Activated CD4-positive, alpha-beta T cell treated with anti-CD3 and anti-CD28 coated beads, Interleukin-2, amount 10 ng/mL, durations not matched to agents 7 days and 5 days (primary cell): ENCODE measurements around the gene NOC4L. TPM values are rescaled to one million over a fixed set of nuclear protein-coding genes. Genes with fewer than 3 reads are reported as not detected.
"Not testable (repeated sequence)": the region's sequence is repeated elsewhere in the genome, so short reads cannot be mapped to it uniquely, and the experiment has no call there.

ENCODE experiments used
- CTCF ChIA-PET: fragments of 350-600 bp; sonication (Branson Sonifier 250); formaldehyde crosslinking; loops from one replicate; lab custom pipeline; 2021; ENCODE audit warnings: antibody characterized with exemption; lab: Charles Lee
- POLR2A ChIA-PET: fragments of 350-600 bp; sonication (Branson Sonifier 250); formaldehyde crosslinking; loops from one replicate; lab custom pipeline; 2021; ENCODE audit warnings: antibody characterized with exemption; lab: Charles Lee
- DNase-seq: peaks from one replicate; pipeline ENCODE4 v3.0.0-alpha.2; 2020
- H3K27ac Mint-ChIP-seq: one replicate; pipeline ENCODE4 v1.8.0; 2021; ENCODE audit warnings: mild to moderate bottlenecking, moderate library complexity, mixed read lengths
- H3K27me3 Mint-ChIP-seq: one replicate; pipeline ENCODE4 v1.8.0; 2021; ENCODE audit warnings: mixed read lengths
- H3K36me3 Mint-ChIP-seq: one replicate; pipeline ENCODE4 v1.8.0; 2021; ENCODE audit warnings: low read depth, mixed read lengths
- H3K4me1 Mint-ChIP-seq: one replicate; pipeline ENCODE4 v1.8.0; 2021; ENCODE audit warnings: mixed read lengths
- H3K4me3 Mint-ChIP-seq: one replicate; pipeline ENCODE4 v1.8.0; 2021; ENCODE audit warnings: mild to moderate bottlenecking, moderate library complexity, mixed read lengths
- H3K9me3 Mint-ChIP-seq: one replicate; pipeline ENCODE4 v1.8.0; 2021; ENCODE audit warnings: mixed read lengths
- total RNA-seq, 2 experiments: library from RNA; stranded (reverse); gene quantifications; one replicate each; pipeline ENCODE4 v1.2.3, GENCODE V29; 2021

Gene NOC4L
- total RNA-seq, 2 experiments from 2014 or later, result 28.9 to 32.4 TPM

- Mint-ChIP-seq H3K27me3 (no peaks in the 10 kb centered on the region), H3K36me3 (peaks cover 20% of the 10 kb centered on the region), H3K4me3 (no peak overlapping the region), H3K9me3 (peaks cover 5% of the 10 kb centered on the region), H3K4me1 (no peaks in the 10 kb centered on the region), H3K27ac (no peak overlapping the region)
- no peak for DNase-seq
- POLR2A ChIA-PET, result no interaction called here
- CTCF ChIA-PET, result interaction anchor here (2.0 kb wide), 1 partner anchor 11 kb away, joined by 5 read pairs; no protein-coding TSS in a partner anchor
Observed at GRCh38 chr12:132129007-132129406, 15.2 kb upstream of the NOC4L start.

DNA sequence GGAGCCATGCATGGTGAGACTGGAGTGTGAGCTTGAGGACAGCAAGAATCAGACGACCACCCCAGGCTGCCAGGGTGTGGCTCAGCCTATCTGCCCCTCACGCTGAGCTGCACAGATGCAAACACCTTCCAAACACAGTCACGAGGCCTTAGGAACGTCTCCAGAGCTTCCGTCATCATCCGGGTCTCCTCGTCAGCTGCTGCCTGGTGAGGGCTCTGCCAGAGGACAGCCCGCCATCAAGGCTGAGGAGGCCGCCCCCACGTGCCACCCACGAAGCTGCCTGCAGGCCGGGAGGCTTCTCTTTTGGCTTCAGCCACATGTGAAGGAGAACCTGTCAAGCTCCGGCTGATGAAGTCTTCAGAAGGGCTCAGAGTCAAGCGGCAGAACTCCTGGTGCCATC is 13.6 kb upstream of the NOC4L start:
- Mint-ChIP-seq H3K4me3 (no peak overlapping the region), H3K9me3 (peaks cover 5% of the 10 kb centered on the region), H3K27ac (no peak overlapping the region), H3K4me1 (no peaks in the 10 kb centered on the region), H3K36me3 (peaks cover 20% of the 10 kb centered on the region), H3K27me3 (no peaks in the 10 kb centered on the region)
- CTCF ChIA-PET, result interaction anchor here (2.3 kb wide), 1 partner anchor 12 kb away, joined by 7 read pairs; no protein-coding TSS in a partner anchor
- no peak for DNase-seq
- POLR2A ChIA-PET, result no interaction called here

GRCh38 chr12:132131229-132131628 is 13.0 kb upstream of the NOC4L start:
- POLR2A ChIA-PET, result no interaction called here
- Mint-ChIP-seq H3K27me3 (no peaks in the 10 kb centered on the region), H3K27ac (no peak overlapping the region), H3K9me3 (peaks cover 5% of the 10 kb centered on the region), H3K36me3 (peaks cover 15% of the 10 kb centered on the region), H3K4me3 (no peak overlapping the region), H3K4me1 (no peaks in the 10 kb centered on the region)
- no peak for DNase-seq
- CTCF ChIA-PET, result interaction anchor here (0.6 to 2.3 kb wide), 2 partner anchors 11 to 435 kb away, joined by 3 to 7 read pairs; no protein-coding TSS in a partner anchor

DNA sequence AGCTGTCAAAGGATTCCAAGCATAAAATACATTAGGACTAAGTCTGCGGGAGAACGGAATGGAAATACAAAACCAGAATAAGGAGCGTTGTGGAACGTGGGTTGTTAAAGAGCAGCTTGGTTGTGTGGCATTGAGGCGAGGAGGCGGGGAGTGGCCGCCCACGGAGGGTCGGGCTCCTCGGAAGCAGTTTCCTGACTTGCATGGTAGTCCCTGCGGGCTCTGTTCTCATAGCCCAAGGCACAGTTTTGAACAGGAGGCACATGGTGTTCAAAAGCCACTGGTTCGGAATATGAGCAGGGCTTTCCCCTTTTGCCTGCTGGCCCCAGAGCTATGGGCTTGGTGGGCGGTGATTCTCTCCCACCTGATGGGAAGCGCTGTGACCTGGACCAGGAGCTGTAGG is 12.3 kb upstream of the NOC4L start:
- no peak overlapping the region for H3K4me3 Mint-ChIP-seq

GRCh38 chr12:132132609-132133430 is 11.4 kb upstream of the NOC4L start:
- Mint-ChIP-seq H3K9me3 (peaks cover 5% of the 10 kb centered on the region), H3K36me3 (peaks cover 6% of the 10 kb centered on the region), H3K4me3 (no peak overlapping the region), H3K27me3 (no peaks in the 10 kb centered on the region), H3K4me1 (no peaks in the 10 kb centered on the region), H3K27ac (no peak overlapping the region)
- ChIA-PET POLR2A (no interaction called here), CTCF (interaction anchor here (2.3 kb wide), 1 partner anchor 9 kb away, joined by 7 read pairs; no protein-coding TSS in a partner anchor)
- DNase-seq, result no peak

More for the DNA sequence above, 12.3 kb upstream of the NOC4L start:
- ChIA-PET CTCF (interaction anchor here (0.6 to 2.3 kb wide), 2 partner anchors 10 to 434 kb away, joined by 3 to 7 read pairs; no protein-coding TSS in a partner anchor), POLR2A (no interaction called here)
- Mint-ChIP-seq H3K27me3 (no peaks in the 10 kb centered on the region), H3K27ac (no peak overlapping the region), H3K9me3 (peaks cover 5% of the 10 kb centered on the region), H3K36me3 (peaks cover 10% of the 10 kb centered on the region), H3K4me1 (no peaks in the 10 kb centered on the region)
- peak; percentile 3 for DNase-seq

GRCh38 chr12:132133952-132134652 is 10.2 kb upstream of the NOC4L start:
- ChIA-PET POLR2A (no interaction called here), CTCF (no interaction called here)
- H3K27me3 Mint-ChIP-seq, result no peaks in the 10 kb centered on the region
- peak; percentile 4 for DNase-seq
- H3K4me3 Mint-ChIP-seq, result no peak overlapping the region
- H3K4me1 Mint-ChIP-seq, result no peaks in the 10 kb centered on the region
- H3K9me3 Mint-ChIP-seq, result no peaks in the 10 kb centered on the region
- no peak overlapping the region for H3K27ac Mint-ChIP-seq
- H3K36me3 Mint-ChIP-seq, result no peaks in the 10 kb centered on the region

GRCh38 chr12:132134653-132135183 is 9.5 kb upstream of the NOC4L start:
- H3K4me3 Mint-ChIP-seq, POLR2A ChIA-PET, CTCF ChIA-PET, H3K27me3 Mint-ChIP-seq, H3K9me3 Mint-ChIP-seq, H3K4me1 Mint-ChIP-seq, H3K27ac Mint-ChIP-seq, DNase-seq, H3K36me3 Mint-ChIP-seq: not testable (repeated sequence)

GRCh38 chr12:132136226-132136625 is 8.0 kb upstream of the NOC4L start:
- H3K27me3 Mint-ChIP-seq, CTCF ChIA-PET, H3K4me3 Mint-ChIP-seq, DNase-seq, H3K9me3 Mint-ChIP-seq, H3K36me3 Mint-ChIP-seq, H3K4me1 Mint-ChIP-seq, H3K27ac Mint-ChIP-seq, POLR2A ChIA-PET: not testable (repeated sequence)

DNA sequence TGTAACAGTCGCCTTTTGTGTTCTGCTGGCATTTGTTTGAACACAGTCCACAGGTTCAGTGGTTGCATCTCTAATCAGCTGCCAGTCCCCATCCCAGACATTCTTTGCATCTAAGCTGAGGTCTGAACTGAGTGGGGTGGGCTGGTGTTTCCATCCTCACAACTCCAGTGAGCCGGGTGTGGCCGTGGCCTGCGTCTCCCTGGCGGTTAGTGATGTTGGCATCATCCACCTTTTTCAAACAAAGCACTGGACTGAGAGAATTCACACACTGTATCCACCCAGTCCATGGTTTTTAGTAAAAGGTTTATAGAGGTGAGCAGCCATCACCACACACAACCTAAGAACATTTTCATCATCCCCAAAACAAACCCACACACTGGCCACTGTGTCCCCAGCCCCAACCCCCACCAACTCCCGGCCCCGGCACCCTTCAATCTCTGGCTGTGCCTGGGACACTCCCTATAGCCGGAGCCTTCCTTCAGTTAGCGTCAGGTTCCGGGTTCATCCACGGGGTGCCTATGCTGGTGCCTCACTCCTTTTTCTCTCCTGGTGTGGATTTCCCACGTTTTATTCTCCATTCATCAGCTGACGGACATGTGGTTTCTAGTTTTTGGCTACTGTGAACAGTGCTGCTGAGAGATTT is 6.7 kb upstream of the NOC4L start:
- H3K9me3 Mint-ChIP-seq, result no peaks in the 10 kb centered on the region
- peaks cover 5% of the 10 kb centered on the region for H3K36me3 Mint-ChIP-seq
- no peak for DNase-seq
- ChIA-PET POLR2A (no interaction called here), CTCF (no interaction called here)
- no peak overlapping the region for H3K4me3 Mint-ChIP-seq
- peaks cover 3% of the 10 kb centered on the region for H3K4me1 Mint-ChIP-seq
- no peak overlapping the region for H3K27ac Mint-ChIP-seq
- H3K27me3 Mint-ChIP-seq, result no peaks in the 10 kb centered on the region

- H3K9me3 Mint-ChIP-seq, result no peaks in the 10 kb centered on the region
- no peaks in the 10 kb centered on the region for H3K27me3 Mint-ChIP-seq
- ChIA-PET CTCF (interaction anchor here (1.0 to 2.9 kb wide), 4 partner anchors 11 to 22 kb away, joined by 4 to 7 read pairs (median 6); no protein-coding TSS in a partner anchor), POLR2A (no interaction called here)
- H3K36me3 Mint-ChIP-seq, result peaks cover 6% of the 10 kb centered on the region
- H3K4me1 Mint-ChIP-seq, result peaks cover 11% of the 10 kb centered on the region
- no peak for DNase-seq
- no peak overlapping the region for H3K27ac Mint-ChIP-seq
- no peak overlapping the region for H3K4me3 Mint-ChIP-seq
Observed at GRCh38 chr12:132138941-132139871, 5.1 kb upstream of the NOC4L start.

DNA sequence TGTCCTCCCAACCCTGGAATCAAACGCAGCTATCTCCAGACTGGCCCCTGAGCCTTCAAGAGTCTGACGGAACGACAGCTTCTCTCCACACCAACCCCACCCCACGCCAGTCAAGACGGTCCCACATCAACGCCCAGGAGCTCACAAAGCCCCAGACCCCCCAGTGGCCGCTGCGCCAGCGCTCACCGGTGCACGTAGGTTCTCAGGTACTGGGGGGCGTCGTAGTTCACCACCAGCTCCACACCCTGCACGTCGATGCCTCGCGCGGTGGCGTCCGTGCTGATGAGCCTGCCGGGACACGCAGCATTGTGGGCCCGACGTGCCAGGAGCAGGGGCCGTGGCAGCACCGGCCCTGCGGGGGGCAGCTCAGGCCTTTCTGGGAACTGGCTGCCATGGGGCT is 4.3 kb upstream of the NOC4L start:
- Mint-ChIP-seq H3K27me3 (no peaks in the 10 kb centered on the region), H3K4me1 (peaks cover 15% of the 10 kb centered on the region), H3K27ac (no peak overlapping the region), H3K9me3 (no peaks in the 10 kb centered on the region), H3K4me3 (no peak overlapping the region), H3K36me3 (peaks cover 8% of the 10 kb centered on the region)
- CTCF ChIA-PET, result interaction anchor here (1.0 to 2.9 kb wide), 4 partner anchors 11 to 22 kb away, joined by 4 to 7 read pairs (median 6); no protein-coding TSS in a partner anchor
- no peak for DNase-seq
- POLR2A ChIA-PET, result no interaction called here
